GM21825 (cell line): ENCODE data around the gene PATJ.
"Not testable (repeated sequence)": the region's sequence is repeated elsewhere in the genome, so short reads cannot be mapped to it uniquely, and the experiment has no call there.

Experiments
- ATAC-seq: cut with Tn5 transposase; IDR thresholded peaks from one replicate; pipeline ENCODE4 v1.9.1; 2021; ENCODE audit warnings: mild to moderate bottlenecking, moderate library complexity; ENCODE audit not compliant: unreplicated experiment

The PATJ gene

GRCh38 chr1:61741711-61742619 lies at the start of gene PATJ:
Gene PATJ (plus strand): TSS chr1:61742480. CDS start chr1:61762893, 20,413 bp downstream.
- peak; percentile 87 for ATAC-seq

GRCh38 chr1:61699911-61700851 lies 42.1 kb upstream of the PATJ start:
- no peak for ATAC-seq

- ATAC-seq: no peak
These were observed 33.0 kb upstream of the PATJ start for GRCh38 chr1:61708953-61709907.

- ATAC-seq: no peak
These were observed 32.4 kb upstream of the PATJ start for GRCh38 chr1:61709908-61710289.

- not testable (repeated sequence) for ATAC-seq
These were observed 31.0 kb upstream of the PATJ start for GRCh38 chr1:61711257-61711656.

- ATAC-seq: no peak
These were observed 30.3 kb upstream of the PATJ start for GRCh38 chr1:61711969-61712368.

- not testable (repeated sequence) for ATAC-seq
These were observed 23.1 kb upstream of the PATJ start for GRCh38 chr1:61718996-61719663.

GRCh38 chr1:61724506-61724812 lies 17.8 kb upstream of the PATJ start:
- ATAC-seq: no peak

- peak; percentile 100 for ATAC-seq
These were observed 17.2 kb upstream of the PATJ start, which contains the start of gene TM2D1 for GRCh38 chr1:61724813-61725694. Gene TM2D1 (minus strand): TSS chr1:61725141. CDS start chr1:61725120, 21 bp downstream.

GRCh38 chr1:61727544-61727943 lies 14.7 kb upstream of the PATJ start:
- ATAC-seq: no peak

GRCh38 chr1:61730679-61731078 lies 11.6 kb upstream of the PATJ start:
- not testable (repeated sequence) for ATAC-seq

GRCh38 chr1:61732726-61733125 lies 9.6 kb upstream of the PATJ start:
- no peak for ATAC-seq

- no peak for ATAC-seq
These were observed 1.3 kb upstream of the PATJ start for GRCh38 chr1:61740751-61741700.

GRCh38 chr1:61742620-61743430 lies 545 bp downstream of the PATJ start:
- peak; percentile 54 for ATAC-seq

GRCh38 chr1:61743431-61743705 lies 1.1 kb downstream of the PATJ start:
- no peak for ATAC-seq

GRCh38 chr1:61743716-61744580 lies 1.7 kb downstream of the PATJ start:
- no peak for ATAC-seq
